Right cardiac atrium (tissue), 5 donors: ENCODE measurements around the gene ATP13A1. TPM values are rescaled to one million over a fixed set of nuclear protein-coding genes. Genes with fewer than 3 reads are reported as not detected.
"Not testable (repeated sequence)": the region's sequence is repeated elsewhere in the genome, so short reads cannot be mapped to it uniquely, and the experiment has no call there.

Experiments
- ATAC-seq, 2 donors: fragments of 200-7000 bp; cut with Tn5 transposase; one replicate each; pipeline versions ENCODE4 v1.8.0 to v1.9.1; 2020; ENCODE audit warnings: moderate library complexity in 2 of 2, mild to moderate bottlenecking in 1 of 2
- DNase-seq, 3 donors: peaks; one replicate each; pipeline ENCODE4 v3.0.0-alpha.2; 2020
- H3K27ac ChIP-seq: one replicate; pipeline ENCODE4 v1.5.1; 2013; ENCODE audit warnings: mild to moderate bottlenecking, low read length, control low read depth, moderate library complexity
- H3K27me3 ChIP-seq: one replicate; pipeline ENCODE4 v1.6.1; 2013; ENCODE audit not compliant: control insufficient read depth, insufficient read depth
- H3K4me1 ChIP-seq: one replicate; pipeline ENCODE4 v1.6.1; 2013; ENCODE audit warnings: low read length; ENCODE audit not compliant: control insufficient read depth, insufficient read depth
- H3K4me3 ChIP-seq: one replicate; pipeline ENCODE4 v1.5.1; 2013; ENCODE audit warnings: low read length, control low read depth
- H3K9me3 ChIP-seq: one replicate; pipeline ENCODE4 v1.6.1; 2013; ENCODE audit warnings: low read length; ENCODE audit not compliant: control insufficient read depth
- WGBS: extraction: QIAGEN DNeasy Blood & Tissue Kit; methylation state at CpG from one replicate; pipeline ENCODE4 v1.1.7; 2013; 5-methylcytosine and 5-hydroxymethylcytosine counted together
- intact Hi-C, 4 donors: fragments of 100-400 bp; cut with DNase I; formaldehyde crosslinking; loops; one replicate each; pipeline versions ENCODE4 v1.11.0 to v1.14.0; 2022 to 2023
- long read RNA-seq, 4 donors: library from polyadenylated mRNA; unstranded; transcript quantifications; one replicate each; pipeline ENCODE4 v2.0.0, GENCODE V29; 2020 to 2021
- polyA plus RNA-seq: library from polyadenylated mRNA; stranded (reverse); fragments of 200-250 nt; gene quantifications from one replicate; pipeline ENCODE4 v1.2.3, GENCODE V29; 2013
- total RNA-seq, 4 donors: library from RNA; stranded (reverse); fragmentation: NEBNext Ultra II Directional; extraction: Animal tissue kit (Norgen Biotek cat#: 25700); gene quantifications; one replicate each; pipeline ENCODE4 v1.2.1, GENCODE V29; 2021
- donor health status: healthy with polysubstance abuse.
- donor health status: DM: no; HTN: yes; CAD: no.
- donor health status: DM: no; HTN: no; CAD: no.
- donor health status: DM: no; HTN: yes; CAD: no; lungs with severe emphysema.
- donor health status: DM: yes; HTN: yes; CAD: no.

Gene ATP13A1
- 10 to 100 TPM; 21.7 to 28.0 (median 23.6) TPM for total RNA-seq
- polyA plus RNA-seq: 16.7 TPM
- long read RNA-seq, donor 1, transcript ATP13A1-202 (26 exons, 3,861 nt): major isoform, 16 of 52 reads
- long read RNA-seq, donor 1, partial matches to known transcripts: 28 of 52 reads
- long read RNA-seq, donor 1, other reads (novel, unspliced or antisense): 8 of 52 reads
- long read RNA-seq, donor 2, transcript ATP13A1-202 (26 exons, 3,861 nt): major isoform, 10 of 30 reads
- long read RNA-seq, donor 2, partial matches to known transcripts: 10 of 30 reads
- long read RNA-seq, donor 2, other reads (novel, unspliced or antisense): 10 of 30 reads
- long read RNA-seq, donor 3, transcript ATP13A1-202 (26 exons, 3,861 nt): major isoform, 16 of 139 reads
- long read RNA-seq, donor 3, partial matches to known transcripts: 98 of 139 reads
- long read RNA-seq, donor 3, other reads (novel, unspliced or antisense): 25 of 139 reads
- long read RNA-seq, donor 4, transcript ATP13A1-202 (26 exons, 3,861 nt): major isoform, 7 of 35 reads
- long read RNA-seq, donor 4, partial matches to known transcripts: 20 of 35 reads
- long read RNA-seq, donor 4, other reads (novel, unspliced or antisense): 8 of 35 reads

DNA sequence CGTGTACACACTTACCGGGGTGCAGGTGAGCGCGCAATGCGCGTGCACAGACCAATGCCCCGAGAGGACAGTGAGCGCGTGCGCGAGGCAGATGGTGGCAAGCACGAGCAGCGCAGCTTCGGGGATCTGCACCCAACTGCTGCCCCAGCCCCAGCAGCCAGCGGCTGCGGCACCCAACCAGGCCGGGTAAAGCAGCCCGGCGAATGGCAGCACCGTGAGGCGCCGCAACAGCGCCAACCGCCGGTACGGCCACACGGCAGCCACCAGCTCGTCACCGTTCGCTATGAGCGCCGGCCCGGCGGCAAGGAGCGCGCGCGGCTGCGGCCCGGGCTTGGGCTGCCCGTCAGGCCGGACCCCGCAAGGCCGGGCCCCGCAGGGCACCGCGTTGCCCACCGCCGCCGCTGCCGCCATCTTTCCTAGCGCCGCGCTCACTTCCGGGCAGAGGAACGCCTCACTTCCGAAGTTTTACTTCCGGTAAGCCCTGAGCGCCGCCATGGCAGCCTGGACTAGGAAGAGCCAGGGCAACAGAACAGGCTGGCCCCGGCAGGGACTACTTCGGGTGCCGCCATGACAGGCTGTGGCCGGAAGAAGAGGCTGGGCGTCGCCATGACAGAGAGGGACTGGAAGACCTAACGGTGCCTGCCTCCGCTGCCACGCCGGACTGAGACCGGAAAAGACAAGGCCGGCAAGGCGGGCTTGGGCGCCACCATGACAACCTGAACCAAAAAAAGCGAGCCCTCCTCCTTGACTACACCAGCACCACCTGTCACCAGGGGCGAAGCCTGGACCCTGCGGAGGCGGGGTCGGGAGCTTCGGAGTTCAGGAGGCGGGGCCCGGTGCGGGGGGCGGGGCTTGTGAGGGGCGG is at the start of gene ATP13A1:
Gene ATP13A1, minus strand, starts transcription at position 421 of the 865 bp plus-strand sequence. Its CDS starts 10 bp downstream, at position 411.
- peak within 1 kb of the TSS; percentile 86 for H3K4me3 ChIP-seq
- peak; percentile 98 to 99 (median 98) for DNase-seq
- H3K27ac ChIP-seq: peak within 1 kb of the TSS; percentile 100
- ATAC-seq: peak; percentile 97 to 98
- WGBS: under 1% methylated on average over 85 of the region's 85 CpGs
- intact Hi-C loops: no loop called here
- no peaks in the 10 kb centered on the region for H3K9me3 ChIP-seq
- H3K4me1 ChIP-seq: peaks cover 2% of the 10 kb centered on the region
- H3K27me3 ChIP-seq: no peaks in the 10 kb centered on the region

- DNase-seq (no peak), ATAC-seq (no peak)
- Histone ChIP-seq H3K27ac (no peak overlapping the region), H3K9me3 (peaks cover 34% of the 10 kb centered on the region), H3K27me3 (no peaks in the 10 kb centered on the region), H3K4me3 (no peak overlapping the region), H3K4me1 (no peaks in the 10 kb centered on the region)
- WGBS: 99% methylated on average over 10 of the region's 10 CpGs
- intact Hi-C loops: no loop called here
These were observed 48.7 kb upstream of the ATP13A1 start for GRCh38 chr19:19711934-19712828.

DNA sequence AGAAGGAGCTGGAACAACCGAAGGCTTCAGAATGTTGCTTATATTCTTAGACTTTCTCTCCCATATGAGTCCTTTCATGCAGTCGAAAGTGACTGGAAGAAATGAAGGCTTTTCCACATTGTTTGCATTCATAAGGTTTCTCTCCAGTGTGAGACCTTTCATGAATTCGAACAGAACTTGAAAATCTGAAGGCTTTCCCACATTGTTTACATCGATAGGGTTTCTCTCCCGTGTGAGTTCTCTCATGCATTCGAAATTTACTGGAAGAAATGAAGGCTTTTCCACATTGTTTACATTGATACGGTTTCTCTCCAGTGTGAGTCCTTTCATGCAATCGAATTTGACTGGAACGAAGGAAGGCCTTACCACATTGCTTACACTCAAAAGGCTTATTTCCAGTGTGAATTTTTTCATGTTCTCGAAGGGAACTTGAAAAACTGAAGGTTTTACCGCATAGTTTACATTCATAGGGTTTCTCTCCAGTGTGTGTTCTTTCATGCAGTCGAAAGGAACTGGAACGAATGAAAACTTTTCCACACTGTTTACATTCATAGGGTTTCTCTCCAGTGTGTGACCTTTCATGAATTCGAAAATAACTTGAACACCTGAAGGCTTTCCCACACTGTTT is 47.9 kb upstream of the ATP13A1 start:
- DNase-seq: no peak
- 99% methylated on average over 14 of the region's 14 CpGs for WGBS

GRCh38 chr19:19710506-19710905 is 47.0 kb upstream of the ATP13A1 start:
- WGBS: over 99% methylated on average over 2 of the region's 2 CpGs
- intact Hi-C loops: no loop called here
- no peak for ATAC-seq
- no peak for DNase-seq
- no peak overlapping the region for H3K4me3 ChIP-seq
- no peaks in the 10 kb centered on the region for H3K4me1 ChIP-seq
- no peaks in the 10 kb centered on the region for H3K27me3 ChIP-seq
- no peak overlapping the region for H3K27ac ChIP-seq
- H3K9me3 ChIP-seq: peaks cover 29% of the 10 kb centered on the region

More for the DNA sequence above, 47.9 kb upstream of the ATP13A1 start:
- Histone ChIP-seq H3K27ac (no peak overlapping the region), H3K4me3 (no peak overlapping the region), H3K27me3 (no peaks in the 10 kb centered on the region), H3K9me3 (peaks cover 32% of the 10 kb centered on the region), H3K4me1 (no peaks in the 10 kb centered on the region)
- intact Hi-C loops: no loop called here
- ATAC-seq: no peak

DNA sequence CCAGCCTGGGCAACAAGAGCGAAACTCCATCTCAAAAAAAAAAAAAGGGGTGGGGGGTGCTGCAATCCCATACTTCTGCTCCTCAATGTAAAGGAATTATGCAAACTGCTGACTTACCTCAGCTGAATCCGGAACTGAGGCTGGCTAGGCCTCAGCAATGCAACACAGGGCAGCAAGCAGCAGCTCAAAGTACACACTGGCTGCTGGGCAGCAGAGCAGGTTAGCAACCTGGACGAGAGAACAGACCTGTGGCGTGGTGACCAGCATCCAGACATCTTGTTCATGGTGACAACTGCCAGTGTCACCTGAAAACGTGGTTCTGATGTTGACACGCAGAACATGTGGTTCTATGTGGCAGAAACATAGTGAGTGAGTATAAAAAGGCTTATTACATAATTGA is 41.4 kb upstream of the ATP13A1 start:
- intact Hi-C loops: no loop called here
- no peaks in the 10 kb centered on the region for H3K27me3 ChIP-seq
- 91% methylated on average over 6 of the region's 6 CpGs for WGBS
- H3K9me3 ChIP-seq: peaks cover 16% of the 10 kb centered on the region
- DNase-seq: no peak
- no peak for ATAC-seq
- no peak overlapping the region for H3K4me3 ChIP-seq
- H3K4me1 ChIP-seq: no peaks in the 10 kb centered on the region
- H3K27ac ChIP-seq: no peak overlapping the region

DNA sequence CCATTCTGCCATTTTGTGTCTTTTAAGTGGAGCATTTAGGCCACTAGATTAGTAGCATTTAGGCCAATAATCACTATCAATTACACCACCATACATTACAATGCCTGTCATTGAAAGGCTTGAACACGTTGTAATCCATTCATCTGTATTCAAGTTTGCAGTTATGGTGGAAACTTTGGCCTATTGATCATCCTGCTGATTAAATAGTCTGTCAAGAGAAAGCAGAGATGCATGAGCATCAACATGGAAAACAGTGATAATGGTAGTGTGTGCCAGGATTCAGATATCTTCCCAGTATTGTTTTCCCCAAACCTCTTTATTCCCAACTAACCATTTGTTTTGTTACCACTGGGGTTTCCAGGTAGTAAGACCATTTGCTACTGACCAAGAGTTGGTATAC is 37.0 kb upstream of the ATP13A1 start:
- H3K4me3 ChIP-seq, ATAC-seq, DNase-seq, H3K27ac ChIP-seq, H3K27me3 ChIP-seq, H3K4me1 ChIP-seq, H3K9me3 ChIP-seq, intact Hi-C loops: not testable (repeated sequence)
- WGBS: 96% methylated on average over 1 of the region's 1 CpG

DNA sequence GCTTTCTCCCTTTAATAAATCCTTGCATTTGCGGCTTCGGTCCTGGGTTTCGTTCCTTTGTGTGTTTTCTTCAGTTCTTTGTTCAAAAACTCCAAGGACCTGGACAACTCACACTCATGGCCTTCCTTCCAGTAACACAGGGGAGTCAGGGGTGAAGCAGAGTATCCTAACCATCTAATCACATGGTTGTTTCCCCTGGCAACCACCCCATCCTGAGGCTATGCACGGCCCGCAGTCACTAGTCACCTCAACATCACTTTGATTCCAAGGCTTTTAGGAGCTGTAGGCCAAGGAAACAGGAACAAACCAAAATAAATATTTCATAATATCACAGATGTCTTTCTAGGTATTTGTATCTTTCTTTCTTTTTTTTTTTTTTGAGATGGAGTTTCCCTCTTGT is 34.1 kb upstream of the ATP13A1 start:
- ATAC-seq: no peak
- no peaks in the 10 kb centered on the region for H3K4me1 ChIP-seq
- no peaks in the 10 kb centered on the region for H3K27me3 ChIP-seq
- DNase-seq: no peak
- H3K4me3 ChIP-seq: no peak overlapping the region
- H3K27ac ChIP-seq: no peak overlapping the region
- intact Hi-C loops: no loop called here
- H3K9me3 ChIP-seq: no peaks in the 10 kb centered on the region
- 90% methylated on average over 5 of the region's 5 CpGs for WGBS

DNA sequence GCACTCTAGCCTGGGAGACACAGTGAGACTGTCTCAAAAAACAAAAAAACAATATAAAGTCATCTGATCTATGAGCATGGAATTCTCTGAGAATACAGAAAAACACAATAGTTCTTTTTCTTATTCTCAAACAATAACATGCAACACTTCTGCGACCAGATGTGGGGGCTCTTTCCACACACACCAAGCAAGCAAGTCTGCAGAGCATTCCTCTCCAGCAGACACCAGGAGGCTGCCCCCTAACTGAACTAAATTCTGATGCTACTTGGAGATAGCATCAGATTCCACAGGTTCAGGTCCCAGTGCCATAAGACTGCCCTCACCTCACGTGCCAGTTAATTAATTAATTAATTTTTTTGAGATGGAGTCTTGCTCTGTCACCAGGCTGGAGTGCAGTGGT is 32.9 kb upstream of the ATP13A1 start:
- intact Hi-C loops: no loop called here
- no peaks in the 10 kb centered on the region for H3K27me3 ChIP-seq
- H3K4me3 ChIP-seq: no peak overlapping the region
- H3K9me3 ChIP-seq: no peaks in the 10 kb centered on the region
- H3K4me1 ChIP-seq: no peaks in the 10 kb centered on the region
- ATAC-seq (no peak), DNase-seq (no peak)
- WGBS: 73% methylated on average over 2 of the region's 2 CpGs
- H3K27ac ChIP-seq: no peak overlapping the region

GRCh38 chr19:19691683-19692082 is 28.2 kb upstream of the ATP13A1 start:
- Histone ChIP-seq H3K4me1 (no peaks in the 10 kb centered on the region), H3K9me3 (no peaks in the 10 kb centered on the region), H3K27ac (no peak overlapping the region), H3K4me3 (no peak overlapping the region), H3K27me3 (no peaks in the 10 kb centered on the region)
- no peak for ATAC-seq
- no peak for DNase-seq
- intact Hi-C loops: no loop called here
- WGBS: 87% methylated on average over 10 of the region's 10 CpGs

DNA sequence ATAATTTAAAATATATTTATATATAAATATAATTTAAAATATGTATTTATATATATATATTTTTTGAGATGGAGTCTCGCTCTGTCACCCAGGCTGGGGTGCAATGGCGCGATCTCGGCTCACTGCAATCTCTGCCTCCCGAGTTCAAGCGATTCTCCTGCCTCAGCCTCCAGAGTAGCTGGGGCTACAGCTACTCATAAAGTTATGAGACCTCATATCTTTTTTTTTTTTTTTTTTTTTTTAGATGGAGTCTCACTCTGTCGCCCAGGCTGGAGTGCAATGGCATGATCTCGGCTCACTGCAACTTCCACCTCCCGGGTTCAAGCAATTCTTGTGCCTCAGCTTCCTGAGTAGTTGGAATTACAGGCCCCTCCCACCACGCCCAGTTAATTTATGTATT is 25.5 kb upstream of the ATP13A1 start:
- H3K9me3 ChIP-seq, ATAC-seq, intact Hi-C loops, H3K27me3 ChIP-seq, H3K4me3 ChIP-seq, DNase-seq, H3K27ac ChIP-seq, H3K4me1 ChIP-seq: not testable (repeated sequence)
- WGBS: 98% methylated on average over 10 of the region's 10 CpGs
